ENCODE data around the gene FAM110D. TPM values are rescaled to one million over a fixed set of nuclear protein-coding genes. Genes with fewer than 3 reads are reported as not detected.

The FAM110D gene
- total and polyA plus RNA-seq, 2 of the 8 experiments (the other 6 are each of a cell fraction or from before 2014, with no cell fraction given): 0.21 to 0.48 TPM

DNA sequence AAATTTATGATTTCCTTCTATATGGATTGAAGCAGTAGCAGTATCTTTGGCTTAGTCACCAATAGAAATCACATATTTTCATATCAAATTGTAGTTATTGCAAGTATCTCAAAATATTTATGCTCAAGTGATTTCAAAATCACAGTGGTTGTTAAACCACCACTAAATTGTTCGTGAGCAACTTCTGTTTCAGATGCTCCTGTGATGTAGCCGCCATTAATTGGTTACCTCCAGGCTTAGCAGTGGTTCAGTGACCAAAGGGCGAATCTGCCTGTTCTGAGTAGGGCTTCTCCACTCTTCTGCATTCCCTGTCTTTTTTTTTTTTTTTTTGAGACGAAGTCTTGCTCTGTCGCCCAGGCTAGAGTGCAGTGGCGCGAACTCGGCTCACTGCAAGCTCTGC is 16.5 kb downstream of the FAM110D start:
- Histone ChIP-seq H3K4me1 (replicated peaks in 1 of 4; ENCODE audit: control insufficient read depth in 3 of 4, insufficient read depth in 4 of 4, low read length in 3 of 4) (peaks cover 0 to 6% (median 2%) of the 10 kb centered on the region in 4 experiments; a peak in 6 of 7 replicates), H3K9ac (replicated peaks in 1 of 4; ENCODE audit: extremely low read depth in 1 of 4, low read depth in 3 of 4, low read length in 3 of 4) (no peak overlapping the region), H3K79me1 (ENCODE audit: low read depth, low read length) (peaks cover 4% of the 10 kb centered on the region), H3K9me3 (ENCODE audit: insufficient read depth in 2 of 2, low read depth in 1 of 2, low read length in 1 of 2) (no peaks in the 10 kb centered on the region), H2AK5ac (ENCODE audit: low read depth, low read length) (no peak overlapping the region), H3K79me2 (ENCODE audit: control insufficient read depth in 1 of 2, insufficient read depth in 2 of 2, low read length in 2 of 2) (peaks cover 0 to 4% of the 10 kb centered on the region in 2 experiments; a peak in 2 of 4 replicates), H2BK12ac (ENCODE audit: low read depth, low read length) (no peak overlapping the region), H3K4me3 (ENCODE audit: extremely low read depth in 1 of 4, insufficient read depth in 2 of 4, low read depth in 3 of 4, low read length in 4 of 4) (no peak overlapping the region), H3K56ac (replicated peaks; ENCODE audit: insufficient read length, low read depth, low read length) (no peak overlapping the region), H2AFZ (ENCODE audit: low read length) (no peak overlapping the region), H3K36me3 (ENCODE audit: control insufficient read depth in 2 of 4, insufficient read depth in 4 of 4, low read length in 3 of 4) (no peaks in the 10 kb centered on the region; a peak in 1 of 8 replicates), H3K4ac (replicated peaks; ENCODE audit: insufficient read length, low read depth, low read length) (no peak overlapping the region), H4K8ac (ENCODE audit: extremely low read depth, insufficient read depth, low read length) (no peak overlapping the region), H2BK15ac (ENCODE audit: low read length) (no peak overlapping the region), H3K27ac (ENCODE audit: low read depth, low read length) (no peak overlapping the region), H3K23ac (ENCODE audit: insufficient read length) (no peak overlapping the region), H2BK120ac (replicated peaks; ENCODE audit: low read depth, low read length) (no peak overlapping the region), H3K18ac (ENCODE audit: extremely low read depth, low read length) (no peak overlapping the region), H3K4me2 (ENCODE audit: insufficient read depth in 1 of 2, low read depth in 2 of 2, low read length in 2 of 2) (no peak overlapping the region), H2BK20ac (ENCODE audit: low read length) (no peak overlapping the region), H4K91ac (replicated peaks; ENCODE audit: insufficient read length, low read length) (no peak overlapping the region), H4K5ac (ENCODE audit: insufficient read length, low read depth, low read length) (no peak overlapping the region), H3K27me3 (replicated peaks in 1 of 4; ENCODE audit: control insufficient read depth in 3 of 4, extremely low read depth in 1 of 4, insufficient read depth in 3 of 4, low read length in 3 of 4) (no peaks in the 10 kb centered on the region), H3K23me2 (ENCODE audit: low read depth, low read length) (peaks cover 3% of the 10 kb centered on the region; the same call in 1 of the 2 replicates), H3K14ac (ENCODE audit: insufficient read length) (no peak overlapping the region), H4K20me1 (replicated peaks in 1 of 2; ENCODE audit: control insufficient read depth in 1 of 2, insufficient read depth in 2 of 2, low read length in 2 of 2) (peaks cover 2 to 4% of the 10 kb centered on the region in 2 experiments), H2BK5ac (ENCODE audit: low read depth, low read length) (no peak overlapping the region)
- DNase-seq (ENCODE audit: low read depth in 1 of 2, low spot score in 2 of 2) (no peak), FAIRE-seq (no peak)
- 87% methylated on average over 3 of the region's 8 CpGs; no CpG with 5 or more reads in 1 of the 2 experiments for WGBS, 2 experiments (ENCODE audit: extremely low coverage in 1 of 2, insufficient coverage in 1 of 2, insufficient read length in 1 of 2, insufficient replicate concordance in 2 of 2, low coverage in 1 of 2, low lambda C conversion rate in 2 of 2, missing lambda C conversion rate in 1 of 2)
- ChIA-PET CTCF (ENCODE audit: partially characterized antibody) (interaction anchor here (2.6 to 16.2 kb wide), 3 partner anchors 10 to 59 kb away, joined by 9 to 159 read pairs (median 54); partner anchors contain the start of genes CATSPER4 and CEP85), POLR2A (ENCODE audit: partially characterized antibody) (interaction anchor here (0.7 to 1.3 kb wide), 2 partner anchors 15 to 72 kb away, joined by 3 read pairs; partner anchors contain the start of gene CATSPER4)
- TF ChIP-seq BACH1 (IDR thresholded peaks at IDR 0.05; ENCODE audit: low read length) (no peak), SP1 (IDR thresholded peaks at IDR 0.05; ENCODE audit: low read depth, low read length) (no peak), NANOG (IDR thresholded peaks at IDR 0.05; ENCODE audit: insufficient read depth, low read depth, low read length, poor library complexity, severe bottlenecking) (no peak), TAF7 (optimal IDR thresholded peaks at IDR 0.05; ENCODE audit: borderline replicate concordance, low read depth, low read length) (no peak), PHF8 (conservative IDR thresholded peaks at IDR 0.05; ENCODE audit: low read depth, low read length) (no peak), TAF1 (IDR thresholded peaks at IDR 0.05; ENCODE audit: low read depth, low read length) (no peak), CHD2 (IDR thresholded peaks at IDR 0.05; ENCODE audit: low read length) (no peak), JUND (IDR thresholded peaks at IDR 0.05; ENCODE audit: low read length) (no peak), BCL11A (IDR thresholded peaks at IDR 0.05; ENCODE audit: low read depth in 2 of 2, low read length in 2 of 2) (no peak), KDM1A (IDR thresholded peaks at IDR 0.05; ENCODE audit: borderline replicate concordance, low read length) (no peak), GABPA (IDR thresholded peaks at IDR 0.05; ENCODE audit: borderline replicate concordance, insufficient read depth, low read length) (no peak), SUZ12 (IDR thresholded peaks at IDR 0.05; ENCODE audit: low read length) (no peak), SRF (IDR thresholded peaks at IDR 0.05; ENCODE audit: low read depth, low read length) (no peak), CTBP2 (IDR thresholded peaks at IDR 0.05; ENCODE audit: borderline replicate concordance, insufficient read depth, insufficient read length, low read length) (no peak)
